ENCODE data around the gene TSG101.

GRCh38 chr11:18502352-18502751, 24.4 kb downstream of the TSG101 start:
- no peak for TF ChIP-seq TARDBP (IDR thresholded peaks at IDR 0.05; ENCODE audit: borderline replicate concordance)
- no peak for TF ChIP-seq NR2C1 (IDR thresholded peaks at IDR 0.05)
- no peak for TF ChIP-seq CTCF (IDR thresholded peaks at IDR 0.05 in 2 of 3, conservative IDR thresholded peaks at IDR 0.05 in 1 of 3; ENCODE audit: control insufficient read depth in 2 of 3, extremely low read depth in 1 of 3, insufficient read depth in 1 of 3, low read depth in 3 of 3, low read length in 3 of 3)
- no peak for TF ChIP-seq POLR2A (IDR thresholded peaks at IDR 0.05; ENCODE audit: low read depth, low read length)
- no peak for TF ChIP-seq RAD21 (IDR thresholded peaks at IDR 0.05; ENCODE audit: insufficient read depth, low read depth, low read length)
- TF ChIP-seq EP300 (IDR thresholded peaks at IDR 0.05; ENCODE audit: borderline replicate concordance in 1 of 2, control insufficient read depth in 1 of 2, low read depth in 2 of 2, low read length in 2 of 2) = no peak

Measured in GM12878 (cell line).